ENCODE results near the gene TRIM68. TPM values are rescaled to one million over a fixed set of nuclear protein-coding genes. Genes with fewer than 3 reads are reported as not detected.

The TRIM68 gene
- total and polyA plus RNA-seq, 2 of the 4 experiments (the other 2 are of a cell fraction): 8.1 to 8.4 TPM

DNA sequence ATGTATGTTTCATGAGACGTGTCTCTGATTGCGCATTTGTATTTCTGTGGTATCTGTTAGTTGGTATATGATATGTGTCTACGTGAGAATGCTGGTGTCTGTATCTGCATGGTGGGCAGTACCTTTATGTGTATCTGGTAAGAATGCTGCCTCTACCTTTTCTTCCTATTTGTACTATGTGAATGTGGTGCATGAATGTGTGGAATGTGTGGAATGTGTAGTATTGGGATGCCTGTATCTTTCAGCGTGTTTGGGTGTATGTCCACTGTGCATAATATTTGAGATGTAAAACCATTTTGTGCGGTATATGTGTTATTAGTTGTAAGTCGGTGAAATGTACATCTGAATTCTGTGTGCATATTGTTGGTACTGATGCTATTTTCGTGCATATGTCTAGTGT is 33.5 kb upstream of the TRIM68 start:
- WGBS, 2 experiments (ENCODE audit: extremely low coverage in 2 of 2, insufficient read length in 1 of 2): 77% methylated on average over 6 of the region's 7 CpGs; no CpG with 5 or more reads in 1 of the 2 experiments
- in situ Hi-C loops (cut with MboI; ENCODE audit: low sequenced_read_pairs): no loop called here

More for the DNA sequence above, 33.5 kb upstream of the TRIM68 start:
- no peaks in the 10 kb centered on the region for H3K4me1 ChIP-seq (ENCODE audit: control insufficient read depth, insufficient read depth, low read length)
- H3K27me3 ChIP-seq (ENCODE audit: control insufficient read depth, insufficient read depth, low read length): no peaks in the 10 kb centered on the region
- no peak overlapping the region for H3K4me2 ChIP-seq (ENCODE audit: low read depth, low read length)
- no peaks in the 10 kb centered on the region for H4K20me1 ChIP-seq (ENCODE audit: insufficient read depth, low read length)
- no peaks in the 10 kb centered on the region for H3K36me3 ChIP-seq (ENCODE audit: control insufficient read depth, insufficient read depth, low read length)
- H2AK9ac ChIP-seq (replicated peaks; ENCODE audit: low read depth, low read length, poor library complexity): no peak overlapping the region
- no peak overlapping the region for H4K91ac ChIP-seq (ENCODE audit: insufficient read depth, low read depth, low read length)
- H3K14ac ChIP-seq (replicated peaks; ENCODE audit: low read depth, low read length): no peak overlapping the region
- dilution Hi-C loops (cut with HindIII; ENCODE audit: low sequenced_read_pairs, unreplicated experiment): no loop called here
- DNase-seq: no peak
- H3K56ac ChIP-seq (ENCODE audit: extremely low read depth, insufficient read depth, low read length): no peak overlapping the region
- H3K27ac ChIP-seq (ENCODE audit: insufficient read depth, low read length): no peak overlapping the region
- no peak overlapping the region for H2BK20ac ChIP-seq (ENCODE audit: low read depth, low read length)
- no peak overlapping the region for H3K9ac ChIP-seq (ENCODE audit: low read depth, low read length)
- H2AFZ ChIP-seq (replicated peaks; ENCODE audit: low read length, poor library complexity): no peak overlapping the region
- no peak overlapping the region for H3K4me3 ChIP-seq (ENCODE audit: insufficient read depth, low read depth, low read length)
- no peak overlapping the region for H3K18ac ChIP-seq (ENCODE audit: low read depth, low read length)
- no peak overlapping the region for H4K5ac ChIP-seq (ENCODE audit: low read depth, low read length)
- no peak overlapping the region for H4K8ac ChIP-seq (ENCODE audit: low read depth in 2 of 2, low read length in 2 of 2)
- no peak for ATAC-seq (ENCODE audit: low read depth)
- no peak overlapping the region for H2BK120ac ChIP-seq (ENCODE audit: low read depth, low read length)
- H3K23ac ChIP-seq (ENCODE audit: low read depth, low read length): no peak overlapping the region
- CTCF ChIA-PET: no interaction called here
- no peaks in the 10 kb centered on the region for H3K9me1 ChIP-seq (ENCODE audit: insufficient read depth, low read length)
- TF ChIP-seq, protein P1, sequence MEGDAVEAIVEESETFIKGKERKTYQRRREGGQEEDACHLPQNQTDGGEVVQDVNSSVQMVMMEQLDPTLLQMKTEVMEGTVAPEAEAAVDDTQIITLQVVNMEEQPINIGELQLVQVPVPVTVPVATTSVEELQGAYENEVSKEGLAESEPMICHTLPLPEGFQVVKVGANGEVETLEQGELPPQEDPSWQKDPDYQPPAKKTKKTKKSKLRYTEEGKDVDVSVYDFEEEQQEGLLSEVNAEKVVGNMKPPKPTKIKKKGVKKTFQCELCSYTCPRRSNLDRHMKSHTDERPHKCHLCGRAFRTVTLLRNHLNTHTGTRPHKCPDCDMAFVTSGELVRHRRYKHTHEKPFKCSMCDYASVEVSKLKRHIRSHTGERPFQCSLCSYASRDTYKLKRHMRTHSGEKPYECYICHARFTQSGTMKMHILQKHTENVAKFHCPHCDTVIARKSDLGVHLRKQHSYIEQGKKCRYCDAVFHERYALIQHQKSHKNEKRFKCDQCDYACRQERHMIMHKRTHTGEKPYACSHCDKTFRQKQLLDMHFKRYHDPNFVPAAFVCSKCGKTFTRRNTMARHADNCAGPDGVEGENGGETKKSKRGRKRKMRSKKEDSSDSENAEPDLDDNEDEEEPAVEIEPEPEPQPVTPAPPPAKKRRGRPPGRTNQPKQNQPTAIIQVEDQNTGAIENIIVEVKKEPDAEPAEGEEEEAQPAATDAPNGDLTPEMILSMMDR (conservative IDR thresholded peaks at IDR 0.05; ENCODE audit: low read depth, low read length): no peak
- TF ChIP-seq, protein P2, sequence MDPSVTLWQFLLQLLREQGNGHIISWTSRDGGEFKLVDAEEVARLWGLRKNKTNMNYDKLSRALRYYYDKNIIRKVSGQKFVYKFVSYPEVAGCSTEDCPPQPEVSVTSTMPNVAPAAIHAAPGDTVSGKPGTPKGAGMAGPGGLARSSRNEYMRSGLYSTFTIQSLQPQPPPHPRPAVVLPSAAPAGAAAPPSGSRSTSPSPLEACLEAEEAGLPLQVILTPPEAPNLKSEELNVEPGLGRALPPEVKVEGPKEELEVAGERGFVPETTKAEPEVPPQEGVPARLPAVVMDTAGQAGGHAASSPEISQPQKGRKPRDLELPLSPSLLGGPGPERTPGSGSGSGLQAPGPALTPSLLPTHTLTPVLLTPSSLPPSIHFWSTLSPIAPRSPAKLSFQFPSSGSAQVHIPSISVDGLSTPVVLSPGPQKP (IDR thresholded peaks at IDR 0.05; ENCODE audit: borderline replicate concordance, low read depth, low read length): no peak
- TF ChIP-seq CHD1 (IDR thresholded peaks at IDR 0.05; ENCODE audit: low read depth, low read length): no peak
- no peak for TF ChIP-seq CEBPB (IDR thresholded peaks at IDR 0.05; ENCODE audit: low read depth, low read length)
- TF ChIP-seq, protein P3, sequence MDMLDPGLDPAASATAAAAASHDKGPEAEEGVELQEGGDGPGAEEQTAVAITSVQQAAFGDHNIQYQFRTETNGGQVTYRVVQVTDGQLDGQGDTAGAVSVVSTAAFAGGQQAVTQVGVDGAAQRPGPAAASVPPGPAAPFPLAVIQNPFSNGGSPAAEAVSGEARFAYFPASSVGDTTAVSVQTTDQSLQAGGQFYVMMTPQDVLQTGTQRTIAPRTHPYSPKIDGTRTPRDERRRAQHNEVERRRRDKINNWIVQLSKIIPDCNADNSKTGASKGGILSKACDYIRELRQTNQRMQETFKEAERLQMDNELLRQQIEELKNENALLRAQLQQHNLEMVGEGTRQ (IDR thresholded peaks at IDR 0.05; ENCODE audit: low read depth, low read length): no peak
- H3K79me1 ChIP-seq (ENCODE audit: low read depth in 1 of 2, low read length in 2 of 2): no peaks in the 10 kb centered on the region
- no peak overlapping the region for H2BK5ac ChIP-seq (ENCODE audit: low read depth, low read length, poor library complexity, severe bottlenecking)
- no peak overlapping the region for H2BK15ac ChIP-seq (ENCODE audit: low read depth, low read length)
- intact Hi-C loops (cut with micrococcal nuclease): no loop called here
- POLR2A ChIA-PET (ENCODE audit: unreplicated experiment): no interaction called here
- no peaks in the 10 kb centered on the region for H3K9me3 ChIP-seq (ENCODE audit: control insufficient read depth, insufficient read depth, low read length)
- H3K4ac ChIP-seq (ENCODE audit: low read depth, low read length): no peak overlapping the region
- no peak overlapping the region for H2AK5ac ChIP-seq (ENCODE audit: low read depth, low read length)
- no TSS peak for BruUV-seq (replicated peaks)
